Measurements from ENCODE around the gene TIGIT. TPM values are rescaled to one million over a fixed set of nuclear protein-coding genes. Genes with fewer than 3 reads are reported as not detected.

Gene TIGIT
- total RNA-seq, 1 donor from 2014 or later = not detected

DNA sequence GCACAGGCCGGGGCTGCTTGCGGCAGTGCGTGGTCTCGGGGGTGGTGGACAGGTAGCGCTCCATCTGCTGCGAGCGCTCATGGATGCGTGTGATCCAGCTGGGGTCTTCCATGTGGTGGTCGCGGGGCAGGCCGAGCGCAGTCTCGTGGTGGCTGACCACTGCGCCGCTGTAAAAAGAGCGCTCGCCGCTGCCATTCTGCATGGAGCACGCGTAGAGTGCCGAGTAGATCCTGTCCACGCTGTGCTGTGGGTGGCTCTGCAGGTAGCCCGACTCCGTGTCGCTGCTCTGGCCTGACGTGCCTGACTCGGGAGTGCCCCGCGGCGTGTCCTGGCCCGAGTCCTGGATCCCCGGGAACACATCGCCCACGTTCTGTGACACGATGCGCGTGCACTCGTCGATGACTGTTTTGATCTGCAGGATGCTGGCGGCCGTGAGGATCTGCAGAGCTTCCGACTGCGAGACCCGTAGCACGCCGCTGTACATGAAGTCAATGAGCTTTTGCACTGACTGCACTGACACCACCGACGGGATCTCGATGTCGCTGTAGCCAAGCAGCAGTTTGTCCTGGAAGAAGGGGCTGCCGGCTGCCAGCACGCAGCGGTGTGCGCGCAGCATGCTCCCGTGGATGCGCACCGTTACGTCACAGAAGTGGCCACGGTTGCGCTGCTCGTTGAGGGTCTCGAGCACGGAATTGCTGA lies 57.4 kb downstream of the TIGIT start:
- no peak for DNase-seq (ENCODE audit: low read depth, low spot score)

- DNase-seq (ENCODE audit: low read depth, low spot score) = no peak
Measured at GRCh38 chr3:114351822-114352145, 58.0 kb downstream of the TIGIT start.

DNA sequence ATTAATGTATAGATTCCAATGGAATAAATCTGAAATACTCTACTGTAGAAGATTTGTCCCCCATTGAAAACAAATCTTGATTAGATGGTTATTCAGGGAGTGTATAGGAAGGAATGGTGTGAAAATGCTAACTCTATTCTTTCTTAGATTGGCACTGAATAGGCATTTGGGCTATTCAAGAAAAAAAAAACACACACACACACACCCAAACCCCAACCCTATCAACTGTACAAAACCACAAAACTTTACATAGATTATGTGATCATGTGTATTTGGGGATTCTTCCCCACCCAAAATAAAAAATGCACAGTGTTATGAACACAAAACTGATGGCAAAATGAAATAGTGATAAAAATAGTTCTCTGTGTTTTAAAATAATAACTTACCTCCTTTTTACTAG lies 61.8 kb downstream of the TIGIT start:
- DNase-seq (ENCODE audit: low read depth, low spot score) = no peak

- no peak for DNase-seq (ENCODE audit: low read depth, low spot score)
Measured at GRCh38 chr3:114356066-114356465, 62.2 kb downstream of the TIGIT start.

- no peak for DNase-seq (ENCODE audit: low read depth, low spot score)
Measured at GRCh38 chr3:114356525-114356924, 62.7 kb downstream of the TIGIT start.

Other genes starting within 250 kb of the TIGIT start
- 1.3 TPM in 2 replicates for gene CCDC191, start 237.5 kb upstream of the TIGIT start, total RNA-seq
- 40.5 and 56.2 TPM in 2 replicates for gene QTRT2, start 237.3 kb upstream of the TIGIT start, total RNA-seq
- gene DRD3, start 115.0 kb upstream of the TIGIT start, total RNA-seq = not detected in 2 replicates
- gene ZNF80, start 56.5 kb upstream of the TIGIT start, total RNA-seq = not detected in 2 replicates